Muscle layer of duodenum (tissue), 2 donors: ENCODE results near the gene PECR.
"Not testable (repeated sequence)": the region's sequence is repeated elsewhere in the genome, so short reads cannot be mapped to it uniquely, and the experiment has no call there.

Experiments used
- H3K27ac ChIP-seq: one replicate; pipeline ENCODE4 v1.7.0; 2013; ENCODE audit warnings: mild to moderate bottlenecking, low read length
- H3K27me3 ChIP-seq: one replicate; pipeline ENCODE4 v1.7.0; 2013; ENCODE audit warnings: low read depth, mild to moderate bottlenecking, control low read depth, low read length
- H3K36me3 ChIP-seq, 2 donors: one replicate each; pipeline ENCODE4 v1.7.0; 2013; ENCODE audit warnings: low read length in 2 of 2, control low read depth in 1 of 2, mild to moderate bottlenecking in 1 of 2; ENCODE audit not compliant: insufficient read depth in 2 of 2, control insufficient read depth in 1 of 2
- H3K4me1 ChIP-seq, 2 donors: one replicate each; pipeline ENCODE4 v1.7.0; 2013; ENCODE audit warnings: low read length in 2 of 2, mild to moderate bottlenecking in 2 of 2, control low read depth in 1 of 2, moderate library complexity in 1 of 2; ENCODE audit not compliant: insufficient read depth in 2 of 2, control insufficient read depth in 1 of 2
- H3K4me3 ChIP-seq, 2 donors: one replicate each; pipeline ENCODE4 v1.7.0; 2013; ENCODE audit warnings: low read length in 2 of 2, low read depth in 1 of 2, mild to moderate bottlenecking in 1 of 2
- H3K9me3 ChIP-seq, 2 donors: one replicate each; pipeline ENCODE4 v1.7.0; 2013; ENCODE audit warnings: low read length in 2 of 2, control low read depth in 1 of 2, mild to moderate bottlenecking in 1 of 2; ENCODE audit not compliant: control insufficient read depth in 1 of 2
- donor health status: healthy.

The PECR gene

DNA sequence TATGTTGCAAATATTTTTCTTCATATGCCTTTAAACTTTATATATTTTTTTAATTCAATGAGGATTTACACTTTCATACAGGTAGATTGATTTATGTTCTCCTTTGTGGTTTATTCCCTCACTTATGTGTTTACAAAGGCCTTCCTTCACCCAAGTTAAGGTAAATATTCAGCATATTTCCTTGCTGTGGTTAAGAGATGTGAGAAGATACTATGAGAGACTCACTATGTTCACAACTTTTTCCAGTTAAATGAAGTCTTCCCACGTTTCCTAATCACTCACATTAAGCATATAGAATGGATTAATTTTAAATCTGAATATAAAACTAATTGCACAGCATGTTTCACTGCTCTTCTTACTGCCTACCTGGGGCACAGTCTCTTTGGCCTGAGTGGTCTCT is 597 bp downstream of the PECR start:
- H3K9me3 ChIP-seq, result no peaks in the 10 kb centered on the region
- H3K4me3 ChIP-seq, result peak overlapping the region; percentile 82 to 89
- no peak overlapping the region for H3K27ac ChIP-seq
- peaks cover 0 to 17% of the 10 kb centered on the region in 2 donors for H3K4me1 ChIP-seq
- no peaks in the 10 kb centered on the region for H3K36me3 ChIP-seq
- no peaks in the 10 kb centered on the region for H3K27me3 ChIP-seq

DNA sequence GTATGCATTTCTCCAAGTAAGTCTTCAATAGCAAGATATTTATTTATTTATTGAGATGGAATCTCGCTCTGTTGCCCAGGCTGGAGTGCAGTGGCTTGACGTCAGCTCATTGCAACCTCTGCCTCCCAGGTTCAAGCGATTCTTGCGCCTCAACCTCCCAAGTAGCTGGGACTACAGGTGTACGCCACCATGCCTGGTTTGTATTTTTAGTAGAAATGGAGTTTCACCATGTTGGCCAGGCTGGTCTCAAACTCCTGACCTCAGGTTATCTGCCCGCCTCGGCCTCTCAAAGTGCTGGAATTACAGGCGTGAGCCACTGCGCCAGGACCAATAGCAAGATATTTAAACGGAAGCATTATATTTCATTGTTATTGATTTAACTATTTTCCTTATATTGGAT is 1.6 kb downstream of the PECR start:
- H3K36me3 ChIP-seq, H3K4me3 ChIP-seq, H3K27me3 ChIP-seq, H3K9me3 ChIP-seq, H3K27ac ChIP-seq: not testable (repeated sequence)
- H3K4me1 ChIP-seq, result peaks cover 0 to 17% of the 10 kb centered on the region in 2 donors

DNA sequence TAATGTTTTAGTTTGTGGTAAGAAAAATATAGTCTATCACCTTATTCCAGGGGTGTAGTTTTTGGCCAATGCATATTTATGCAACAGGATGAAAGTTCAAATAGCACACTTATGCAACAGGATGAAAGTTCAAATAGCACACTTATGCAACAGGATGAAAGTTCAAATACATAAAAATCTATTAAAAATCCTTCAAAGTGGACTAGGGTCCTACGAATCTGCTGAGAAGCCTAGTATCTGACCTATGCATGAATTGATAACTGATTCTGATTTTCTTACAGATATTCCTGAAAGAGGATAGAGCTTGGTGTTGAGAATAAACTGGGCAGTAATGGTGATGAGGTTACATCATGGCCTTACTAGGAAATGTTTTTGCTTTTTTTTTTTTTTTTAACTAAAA is 2.8 kb downstream of the PECR start:
- peaks cover 0 to 6% of the 10 kb centered on the region in 2 donors for H3K36me3 ChIP-seq
- no peak overlapping the region for H3K27ac ChIP-seq
- H3K4me3 ChIP-seq, result no peak overlapping the region
- H3K9me3 ChIP-seq, result no peaks in the 10 kb centered on the region
- peaks cover 0 to 17% of the 10 kb centered on the region in 2 donors for H3K4me1 ChIP-seq
- H3K27me3 ChIP-seq, result no peaks in the 10 kb centered on the region

DNA sequence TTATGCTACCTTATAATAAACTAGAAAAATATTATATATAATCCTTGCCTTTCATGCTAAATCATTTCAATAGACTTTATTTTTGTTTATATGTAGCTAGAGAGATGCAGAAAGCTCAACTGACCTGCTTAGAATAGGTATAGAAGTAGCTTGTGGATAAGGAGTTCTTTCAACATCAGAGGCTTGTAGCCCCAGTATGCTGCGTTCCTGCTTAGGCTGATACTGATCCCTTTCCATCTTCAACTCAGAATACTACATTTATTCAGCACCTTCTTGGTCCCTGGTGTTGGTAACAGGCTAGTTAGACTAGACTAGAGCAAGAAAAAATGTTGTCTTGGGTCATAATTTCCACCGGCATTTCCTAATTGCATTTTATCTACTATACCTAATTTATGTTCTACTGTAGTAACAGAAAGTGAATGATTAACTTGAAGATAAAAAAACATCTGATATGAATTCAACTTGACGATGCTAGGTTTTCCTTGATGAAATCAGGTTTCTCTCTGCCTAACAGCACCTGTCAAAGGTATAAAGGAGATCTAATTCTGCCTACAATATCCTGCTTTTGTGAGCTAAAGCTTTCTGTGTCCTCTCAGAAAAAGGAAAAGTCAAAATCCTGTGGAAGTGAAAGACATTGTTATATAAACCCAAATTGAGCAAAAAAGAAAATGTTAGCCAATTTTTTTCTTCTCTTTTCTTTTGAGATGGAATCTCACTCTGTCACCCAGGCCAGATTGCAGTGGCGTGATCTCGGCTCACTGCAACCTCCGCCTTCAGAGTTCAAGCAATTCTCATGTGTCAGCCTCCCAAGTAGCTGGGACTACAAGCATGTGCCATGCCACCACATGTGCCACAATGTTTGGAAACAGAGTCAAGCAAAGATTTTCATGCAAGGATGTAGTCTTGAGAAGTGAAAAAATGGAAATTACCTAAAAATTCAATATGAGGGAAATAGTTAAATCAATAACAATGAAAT is 5.8 kb downstream of the PECR start:
- Histone ChIP-seq H3K4me3 (no peak overlapping the region), H3K4me1 (peaks cover 0 to 3% of the 10 kb centered on the region in 2 donors), H3K9me3 (no peaks in the 10 kb centered on the region), H3K36me3 (peaks cover 0 to 6% of the 10 kb centered on the region in 2 donors), H3K27ac (no peak overlapping the region), H3K27me3 (no peaks in the 10 kb centered on the region)

DNA sequence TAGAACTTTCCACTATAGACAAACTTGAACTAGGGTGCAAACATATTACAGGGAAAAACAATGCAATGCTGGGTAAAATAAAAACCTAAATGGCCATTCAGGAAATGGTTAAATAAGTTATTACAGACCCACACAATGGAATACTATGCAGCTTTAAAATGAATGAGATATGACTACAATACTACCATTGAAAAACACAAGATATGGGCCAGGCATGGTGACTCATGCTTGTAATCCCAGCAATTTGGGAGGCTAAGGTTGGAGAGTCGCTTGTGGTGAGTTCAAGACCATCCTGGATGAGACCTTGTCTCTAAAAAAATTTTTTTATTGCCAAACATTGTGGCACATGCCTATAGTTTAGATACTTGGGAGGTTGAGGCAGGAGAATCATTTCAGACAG is 6.8 kb downstream of the PECR start:
- Histone ChIP-seq H3K27ac (no peak overlapping the region), H3K9me3 (no peaks in the 10 kb centered on the region), H3K36me3 (peaks cover 0 to 6% of the 10 kb centered on the region in 2 donors), H3K4me3 (no peak overlapping the region), H3K27me3 (no peaks in the 10 kb centered on the region), H3K4me1 (no peaks in the 10 kb centered on the region)

DNA sequence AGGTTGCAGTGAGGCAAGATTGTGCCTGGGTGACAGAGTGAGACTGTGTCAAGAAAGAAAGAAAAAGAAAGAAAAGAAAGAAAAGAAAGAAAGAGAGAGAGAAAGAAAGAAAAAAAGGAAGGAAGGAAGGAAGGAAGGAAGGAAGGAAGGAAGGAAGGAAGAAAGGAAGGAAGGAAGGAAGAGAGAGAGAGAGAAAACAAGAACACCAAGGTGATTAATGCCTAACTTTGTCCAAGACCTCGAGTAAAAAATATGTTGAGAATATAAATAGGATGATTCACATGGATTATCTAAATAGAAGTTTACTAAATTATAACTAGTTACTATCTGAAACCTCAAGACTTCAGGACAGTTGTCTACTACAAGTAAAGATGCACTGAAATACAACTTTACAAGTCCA is 7.2 kb downstream of the PECR start:
- Histone ChIP-seq H3K4me1 (no peaks in the 10 kb centered on the region), H3K36me3 (peaks cover 0 to 6% of the 10 kb centered on the region in 2 donors), H3K9me3 (no peaks in the 10 kb centered on the region), H3K4me3 (no peak overlapping the region), H3K27me3 (no peaks in the 10 kb centered on the region), H3K27ac (no peak overlapping the region)

DNA sequence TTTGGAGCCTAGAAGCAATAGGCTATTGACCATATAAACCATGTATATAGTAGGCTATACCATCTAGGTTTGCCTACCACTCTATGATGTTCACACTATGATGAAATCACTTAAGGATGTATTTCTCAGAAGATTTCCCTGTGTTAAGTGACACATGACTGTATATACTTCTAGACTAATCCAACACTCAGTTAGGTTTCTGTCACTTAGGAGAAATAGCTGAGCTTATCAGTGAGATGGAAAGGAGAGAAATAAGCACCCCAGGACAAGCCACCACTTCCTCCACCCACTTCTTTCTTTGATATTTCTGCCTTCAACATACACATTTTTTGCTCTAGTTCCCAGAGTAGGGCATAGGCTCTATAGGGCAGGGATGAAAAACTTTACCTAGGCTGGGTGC is 7.8 kb downstream of the PECR start:
- peaks cover 0 to 6% of the 10 kb centered on the region in 2 donors for H3K36me3 ChIP-seq
- H3K27me3 ChIP-seq, result no peaks in the 10 kb centered on the region
- no peak overlapping the region for H3K27ac ChIP-seq
- H3K4me3 ChIP-seq, result no peak overlapping the region
- H3K9me3 ChIP-seq, result no peaks in the 10 kb centered on the region
- no peaks in the 10 kb centered on the region for H3K4me1 ChIP-seq

DNA sequence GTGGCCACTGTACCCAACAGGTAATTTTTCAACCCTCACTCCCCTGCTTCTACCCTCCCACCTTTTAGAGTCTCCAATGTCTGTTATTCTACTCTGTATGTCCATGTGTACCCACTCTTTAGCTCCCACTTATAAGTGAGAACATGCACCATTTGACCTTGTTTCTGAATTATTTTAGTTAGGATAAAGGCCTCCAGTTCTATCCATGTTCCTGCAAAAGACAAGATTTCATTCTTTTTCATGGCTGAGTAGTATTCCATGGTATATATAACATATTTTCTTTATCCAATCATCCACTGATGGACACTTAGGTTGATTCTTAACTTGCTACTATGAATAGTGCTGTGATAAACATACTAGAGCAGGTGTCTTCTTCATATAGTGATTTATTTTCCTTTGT is 9.1 kb downstream of the PECR start:
- Histone ChIP-seq H3K27me3 (no peaks in the 10 kb centered on the region), H3K27ac (no peak overlapping the region), H3K36me3 (peaks cover 0 to 6% of the 10 kb centered on the region in 2 donors), H3K4me1 (no peaks in the 10 kb centered on the region), H3K4me3 (no peak overlapping the region), H3K9me3 (no peaks in the 10 kb centered on the region)

DNA sequence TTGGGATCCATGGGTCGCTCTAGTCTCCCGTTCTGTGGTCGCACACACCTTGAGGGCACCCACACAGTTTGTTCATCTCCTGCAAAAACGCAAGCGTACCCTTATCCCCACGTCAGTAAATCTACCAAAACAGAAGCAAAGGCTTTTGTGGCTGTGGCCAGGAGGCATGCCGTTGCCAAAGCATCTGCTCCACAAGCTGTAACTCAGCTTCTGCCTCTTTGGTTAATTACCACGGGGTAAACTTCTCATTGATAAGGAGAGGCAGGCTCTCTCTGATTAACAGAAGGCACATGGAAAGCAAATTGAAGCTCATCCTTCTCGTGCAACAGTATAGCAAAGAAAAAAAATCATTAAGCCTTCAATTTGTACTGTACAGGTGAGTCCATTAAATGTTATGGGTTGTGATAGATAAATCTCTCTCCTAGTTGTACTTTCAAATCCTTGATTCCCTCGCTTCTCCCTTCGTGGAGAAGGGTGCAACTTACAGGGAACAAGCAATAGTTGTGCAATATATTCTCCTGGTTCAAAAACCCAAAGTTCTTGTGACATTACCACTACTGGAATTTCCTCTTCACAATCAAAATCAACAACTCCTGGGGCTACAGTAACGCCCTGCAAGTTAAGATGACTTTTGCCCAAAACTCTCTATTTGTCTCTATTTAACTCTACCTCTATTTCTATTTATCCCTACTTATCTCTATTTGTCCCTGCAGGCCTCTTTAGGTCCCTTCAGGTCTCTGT is 10.3 kb downstream of the PECR start:
- Histone ChIP-seq H3K36me3 (peaks cover 0 to 6% of the 10 kb centered on the region in 2 donors), H3K9me3 (no peaks in the 10 kb centered on the region), H3K27ac (no peak overlapping the region), H3K27me3 (no peaks in the 10 kb centered on the region), H3K4me1 (no peaks in the 10 kb centered on the region), H3K4me3 (no peak overlapping the region)

DNA sequence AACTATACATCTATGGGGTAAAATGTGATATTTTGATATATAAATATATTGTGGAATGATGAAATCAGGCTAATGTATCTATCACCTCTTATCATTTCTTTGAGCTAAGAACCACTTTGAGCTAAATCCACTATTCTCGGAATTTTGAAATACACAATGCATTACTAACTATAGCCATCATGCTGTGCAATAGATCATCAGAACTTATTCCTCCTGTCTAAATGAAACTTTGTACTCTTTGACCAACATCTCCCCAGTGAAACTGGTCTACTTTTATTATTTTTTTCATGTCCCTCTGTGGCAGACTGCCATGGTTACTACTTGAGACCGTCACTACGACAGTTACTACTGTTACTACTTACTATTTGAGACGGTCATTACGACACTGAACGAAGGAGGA is 11.4 kb downstream of the PECR start:
- no peak overlapping the region for H3K4me3 ChIP-seq
- H3K27ac ChIP-seq, result no peak overlapping the region
- H3K4me1 ChIP-seq, result no peaks in the 10 kb centered on the region
- peaks cover 0 to 12% of the 10 kb centered on the region in 2 donors for H3K36me3 ChIP-seq
- no peaks in the 10 kb centered on the region for H3K27me3 ChIP-seq
- no peaks in the 10 kb centered on the region for H3K9me3 ChIP-seq

DNA sequence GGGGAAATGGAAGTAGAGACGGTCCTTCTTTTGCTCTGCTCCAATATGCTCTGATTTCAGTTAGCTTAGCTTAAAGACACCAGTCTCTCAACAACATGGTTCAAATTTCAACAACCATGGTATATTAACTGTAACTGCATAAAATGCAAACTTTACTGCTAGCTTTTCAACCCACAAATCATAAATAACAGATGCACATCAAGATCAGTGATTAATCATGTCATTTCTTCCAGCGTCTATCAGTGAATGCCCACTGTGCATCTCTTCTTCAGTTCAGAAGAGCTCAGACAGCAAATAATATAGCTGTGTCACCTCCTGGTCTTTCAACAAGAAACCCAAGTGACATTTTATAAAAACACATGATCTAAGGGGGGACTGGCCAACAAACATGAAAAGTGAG is 12.6 kb downstream of the PECR start:
- H3K36me3 ChIP-seq, result peaks cover 9 to 17% of the 10 kb centered on the region in 2 donors
- no peaks in the 10 kb centered on the region for H3K27me3 ChIP-seq
- H3K27ac ChIP-seq, result no peak overlapping the region
- no peaks in the 10 kb centered on the region for H3K4me1 ChIP-seq
- H3K9me3 ChIP-seq, result no peaks in the 10 kb centered on the region
- H3K4me3 ChIP-seq, result no peak overlapping the region
